Neuronal stem cell (in vitro differentiated cells): ENCODE data around the gene TRIM46. TPM values are rescaled to one million over a fixed set of nuclear protein-coding genes. Genes with fewer than 3 reads are reported as not detected.
"Not testable (repeated sequence)": the region's sequence is repeated elsewhere in the genome, so short reads cannot be mapped to it uniquely, and the experiment has no call there.

Experiments
- DNase-seq: peaks from one replicate; pipeline ENCODE4 v3.0.0-alpha.2; 2013; ENCODE audit warnings: low spot score
- H2AFZ ChIP-seq: one replicate; pipeline ENCODE4 v1.6.1; 2013; ENCODE audit warnings: mild to moderate bottlenecking, low read length, inconsistent platforms
- H2AK5ac ChIP-seq: 2 replicates; pipeline ENCODE4 v1.6.1; 2013; ENCODE audit warnings: low read depth, mild to moderate bottlenecking, inconsistent platforms, low read length, moderate library complexity, mixed read lengths
- H2BK120ac ChIP-seq: 2 replicates; pipeline ENCODE4 v1.6.1; 2013; ENCODE audit warnings: low read depth, mild to moderate bottlenecking, inconsistent platforms, low read length, moderate library complexity, mixed read lengths
- H2BK12ac ChIP-seq: one replicate; pipeline ENCODE4 v1.6.1; 2013; ENCODE audit warnings: low read length, inconsistent platforms
- H2BK15ac ChIP-seq: 2 replicates; pipeline ENCODE4 v1.6.1; 2013; ENCODE audit warnings: mild to moderate bottlenecking, low read length, inconsistent platforms, mixed read lengths
- H2BK5ac ChIP-seq: one replicate; pipeline ENCODE4 v1.6.1; 2013; ENCODE audit warnings: inconsistent platforms, mild to moderate bottlenecking, low read length, moderate library complexity
- H3K14ac ChIP-seq: one replicate; pipeline ENCODE4 v1.6.1; 2013; ENCODE audit warnings: low read length, inconsistent platforms
- H3K18ac ChIP-seq: 2 replicates; pipeline ENCODE4 v1.6.1; 2013; ENCODE audit warnings: low read length, inconsistent platforms
- H3K23ac ChIP-seq: 2 replicates; pipeline ENCODE4 v1.6.1; 2013; ENCODE audit warnings: low read depth, mild to moderate bottlenecking, mixed read lengths, low read length, inconsistent platforms; ENCODE audit not compliant: poor library complexity
- H3K27ac ChIP-seq: replicated peaks from 3 replicates; pipeline ENCODE4 v1.5.1; 2013; ENCODE audit warnings: low read length, inconsistent platforms
- H3K27me3 ChIP-seq, 3 experiments: 2 replicates each; pipeline ENCODE4 v1.6.1; 2013; ENCODE audit warnings: low read length in 3 of 3, mild to moderate bottlenecking in 2 of 3, inconsistent platforms in 1 of 3, low read depth in 1 of 3, mixed read lengths in 1 of 3, moderate library complexity in 1 of 3; ENCODE audit not compliant: control insufficient read depth in 3 of 3, insufficient read depth in 3 of 3
- H3K36me3 ChIP-seq, 2 donors: replicated peaks in 1 of 2; 2 replicates each; pipeline ENCODE4 v1.6.1; 2013; ENCODE audit warnings: low read length in 2 of 2; ENCODE audit not compliant: control insufficient read depth in 2 of 2, insufficient read depth in 2 of 2
- H3K4ac ChIP-seq: 2 replicates; pipeline ENCODE4 v1.6.1; 2013; ENCODE audit warnings: inconsistent platforms, mild to moderate bottlenecking, low read length, moderate library complexity
- H3K4me1 ChIP-seq, 2 donors: 1 replicate in 1 of 2; 2 replicates in 1 of 2; pipeline ENCODE4 v1.6.1; 2013; ENCODE audit warnings: low read length in 2 of 2, low read depth in 1 of 2; ENCODE audit not compliant: control insufficient read depth in 2 of 2, insufficient read depth in 1 of 2
- H3K4me2 ChIP-seq: one replicate; pipeline ENCODE4 v1.6.1; 2013; ENCODE audit warnings: mild to moderate bottlenecking, low read length, inconsistent platforms; ENCODE audit not compliant: insufficient read depth, poor library complexity, severe bottlenecking
- H3K4me3 ChIP-seq, 2 donors: 2 replicates each; pipeline ENCODE4 v1.5.1; 2013; ENCODE audit warnings: low read length in 2 of 2, mild to moderate bottlenecking in 2 of 2, inconsistent platforms in 1 of 2, moderate library complexity in 1 of 2
- H3K79me1 ChIP-seq: one replicate; pipeline ENCODE4 v1.6.1; 2013; ENCODE audit warnings: low read depth, mild to moderate bottlenecking, inconsistent platforms, low read length, moderate library complexity
- H3K9ac ChIP-seq: one replicate; pipeline ENCODE4 v1.6.1; 2013; ENCODE audit warnings: mild to moderate bottlenecking, low read depth, low read length, inconsistent platforms; ENCODE audit not compliant: poor library complexity
- H3K9me3 ChIP-seq, 2 donors: replicated peaks in 1 of 2; 2 replicates each; pipeline versions ENCODE3 to v1.6.1; 2013; ENCODE audit warnings: low read length in 2 of 2, mild to moderate bottlenecking in 2 of 2, inconsistent platforms in 1 of 2, low read depth in 1 of 2, mixed read lengths in 1 of 2, moderate library complexity in 1 of 2; ENCODE audit not compliant: control insufficient read depth in 2 of 2, insufficient read depth in 1 of 2
- H4K8ac ChIP-seq: one replicate; pipeline ENCODE4 v1.6.1; 2013; ENCODE audit warnings: low read depth, mild to moderate bottlenecking, inconsistent platforms, low read length, moderate library complexity
- H4K91ac ChIP-seq: one replicate; pipeline ENCODE4 v1.6.1; 2013; ENCODE audit warnings: low read length, low read depth, mild to moderate bottlenecking, inconsistent platforms; ENCODE audit not compliant: poor library complexity
- WGBS, 2 donors: extraction: QIAGEN DNeasy Blood & Tissue Kit; methylation state at CpG; one replicate each; pipeline ENCODE4 v1.1.7; 2013; ENCODE audit warnings: missing lambda C conversion rate in 2 of 2, mixed read lengths in 1 of 2; ENCODE audit not compliant: insufficient read length in 2 of 2, insufficient replicate concordance in 1 of 2; ENCODE audit errors: extremely low coverage in 2 of 2; 5-methylcytosine and 5-hydroxymethylcytosine counted together
- small RNA-seq: library from polyadenylated mRNA; stranded (forward); fragments of <200 nt; extraction: miRNeasy Mini kit (QIAGEN cat#:217004); gene quantifications from one replicate; pipeline ENCODE3, GENCODE V24; 2013; ENCODE audit not compliant: insufficient read depth

Gene TRIM46

DNA sequence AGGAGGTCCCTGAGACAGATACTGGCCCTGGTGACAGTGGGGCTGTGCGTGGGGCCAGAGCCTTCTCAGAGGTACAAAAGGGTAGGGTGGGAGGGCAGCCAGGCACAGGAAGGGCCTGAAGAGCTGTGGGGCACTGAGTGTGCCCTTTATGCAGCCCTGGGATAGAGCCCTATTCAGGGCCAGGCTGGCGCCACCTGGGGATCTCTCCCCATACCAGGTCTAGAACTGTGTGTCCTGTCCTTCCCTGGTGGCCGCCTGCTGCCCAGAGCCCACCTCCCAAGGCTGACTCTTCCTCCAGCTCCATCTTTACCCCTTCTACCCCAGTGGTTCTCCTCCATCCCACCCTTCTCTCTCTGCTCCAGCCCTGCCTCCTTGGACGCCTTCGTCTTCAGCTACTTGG is 59.9 kb downstream of the TRIM46 start:
- not testable (repeated sequence) for H2BK12ac ChIP-seq, H3K14ac ChIP-seq, H3K9ac ChIP-seq, H3K4me1 ChIP-seq, H3K9me3 ChIP-seq, H3K4me3 ChIP-seq, H4K8ac ChIP-seq, H3K27me3 ChIP-seq, H3K79me1 ChIP-seq, H2BK5ac ChIP-seq, H2AFZ ChIP-seq, H3K4me2 ChIP-seq, H3K18ac ChIP-seq, H3K4ac ChIP-seq, H2BK15ac ChIP-seq, H2AK5ac ChIP-seq, H4K91ac ChIP-seq, DNase-seq, H3K23ac ChIP-seq, H2BK120ac ChIP-seq, H3K27ac ChIP-seq
- peaks cover 5 to 24% of the 10 kb centered on the region in 2 donors for H3K36me3 ChIP-seq
- WGBS, 2 donors, result no CpG with 5 or more reads among the region's 5 CpGs

Small RNAs within 50 kb of the gene (small RNA-seq; reads per million reads assigned to genes)
- not detected for gene HMGN2P18
